ENCODE measurements around the gene KRT86.

- no peak for TF ChIP-seq CTCF (IDR thresholded peaks at IDR 0.05)
- TF ChIP-seq POLR2A (IDR thresholded peaks at IDR 0.05): no peak
- TF ChIP-seq POLR2AphosphoS5 (IDR thresholded peaks at IDR 0.05): no peak
Observed at GRCh38 chr12:52254180-52254964, 20.1 kb upstream of the KRT86 start.
